K562 (cell line): ENCODE data around the gene RNFT2. TPM values are rescaled to one million over a fixed set of nuclear protein-coding genes. Genes with fewer than 3 reads are reported as not detected.

Source experiments
- AFF1 ChIP-seq, 2 experiments: fragments of 450-650 bp; IDR thresholded peaks; 2 replicates each; pipeline ENCODE4 v1.6.1; 2018; ENCODE audit warnings: mild to moderate bottlenecking in 2 of 2, low read depth in 1 of 2; ENCODE audit not compliant: partially characterized antibody in 2 of 2
- CEBPG ChIP-seq, 3 experiments: fragments of 200-800 bp in 1 of 3; sonication (Bioruptor generic) in 1 of 3; sonication (generic) in 1 of 3; formaldehyde crosslinking in 1 of 3; IDR thresholded peaks in 2 of 3; conservative IDR thresholded peaks in 1 of 3; 2 replicates each; pipeline versions ENCODE4 v1.6.1 to v1.8.0; 2016 to 2022; ENCODE audit warnings: missing compliant biosample characterization in 2 of 3, missing genetic modification characterization in 2 of 3, mild to moderate bottlenecking in 1 of 3, missing genetic modification reagents in 1 of 3
- NFE2L1 ChIP-seq: fragments of 450-650 bp; IDR thresholded peaks from 2 replicates; pipeline ENCODE4 v1.6.1; 2016; ENCODE audit warnings: missing genetic modification characterization, low read depth, mild to moderate bottlenecking, missing compliant biosample characterization, moderate library complexity, borderline replicate concordance
- PTRF ChIP-seq: fragments of 450-650 bp; IDR thresholded peaks from 2 replicates; pipeline ENCODE4 v1.6.1; 2016; ENCODE audit warnings: mild to moderate bottlenecking, missing genetic modification characterization, missing compliant biosample characterization
- RBM17 ChIP-seq: fragments of 200-400 bp; formaldehyde crosslinking; IDR thresholded peaks from 2 replicates; pipeline ENCODE4 v1.6.1; 2017; ENCODE audit warnings: low read depth, mild to moderate bottlenecking, low read length, borderline replicate concordance
- SAFB2 ChIP-seq: fragments of 200-400 bp; formaldehyde crosslinking; IDR thresholded peaks from 2 replicates; pipeline ENCODE4 v1.6.1; 2018; ENCODE audit warnings: borderline replicate concordance, low read length, low read depth, moderate library complexity; ENCODE audit not compliant: severe bottlenecking
- SNAPC5 ChIP-seq: fragments of 250-450 bp; sonication (Bioruptor Pico); IDR thresholded peaks from 2 replicates; pipeline ENCODE4 v1.8.0; 2021; ENCODE audit warnings: moderate library complexity, mild to moderate bottlenecking, inconsistent platforms
- TGIF2 ChIP-seq: sonication (generic); formaldehyde crosslinking; IDR thresholded peaks from 2 replicates; pipeline ENCODE4 v1.8.1; 2022; ENCODE audit warnings: mild to moderate bottlenecking, missing genetic modification reagents, moderate library complexity
- ZNF318 ChIP-seq, 2 experiments: fragments of 450-650 bp; IDR thresholded peaks; 2 replicates each; pipeline ENCODE4 v1.6.1; 2016; ENCODE audit warnings: mild to moderate bottlenecking in 2 of 2, borderline replicate concordance in 1 of 2, low read depth in 1 of 2, moderate library complexity in 1 of 2
- polyA plus RNA-seq, 8 experiments: library from polyadenylated mRNA; depleted of rRNA in 4 of 8; stranded (reverse) in 5 of 8; unstranded in 3 of 8; fragments of >200 nt; fragmentation: Nextera tagmentation in 2 of 8; fragmentation: Illumina TruSeq in 1 of 8; extraction: Ambion mirVana in 2 of 8; extraction: Trizol in 1 of 8; gene quantifications; 2 replicates each; pipeline versions ENCODE4 v1.2.1 to v1.2.3, GENCODE V29; 2011 to 2014; ENCODE audit warnings: inconsistent platforms in 1 of 8, missing spikeins in 1 of 8
- total RNA-seq, 7 experiments: library from RNA; depleted of rRNA in 6 of 7; stranded (reverse); fragments of >200 nt in 6 of 7; fragmentation: Illumina TruSeq in 2 of 7; extraction: Trizol in 2 of 7; gene quantifications; 2 replicates each; pipeline versions ENCODE4 v1.2.1 to v1.2.3, GENCODE V29; 2011 to 2021; ENCODE audit warnings: low replicate concordance in 1 of 7

The RNFT2 gene
- total and polyA plus RNA-seq, 9 of the 15 experiments (the other 6 are each of a cell fraction or from before 2014, with no cell fraction given), result 3.6 to 26.3 (median 9.5) TPM

- TF ChIP-seq TGIF2, result no peak
- no peak for TF ChIP-seq SNAPC5 (CRISPR knock-in tag)
- peak in 1 of 2 experiments; percentile 36; a peak in 1 of 4 replicates for TF ChIP-seq ZNF318 (IDR thresholded peaks at IDR 0.05; ENCODE audit: borderline replicate concordance in 1 of 2, low read depth in 1 of 2)
- no peak for TF ChIP-seq SAFB2
- TF ChIP-seq CEBPG (CRISPR knock-in tag; IDR thresholded peaks at IDR 0.05), result no peak
- no peak for TF ChIP-seq CEBPG (tag; conservative IDR thresholded peaks at IDR 0.05 in 1 of 2, IDR thresholded peaks at IDR 0.05 in 1 of 2)
- TF ChIP-seq PTRF (tag), result no peak
- TF ChIP-seq RBM17, result no peak
- TF ChIP-seq AFF1 (IDR thresholded peaks at IDR 0.05; ENCODE audit: low read depth in 1 of 2, partially characterized antibody in 2 of 2), result peak in 1 of 2 experiments; percentile 66
- peak; percentile 90 for TF ChIP-seq NFE2L1 (tag)
Observed at GRCh38 chr12:116759783-116760621, 21.9 kb downstream of the RNFT2 start (continued).
